Measurements from ENCODE around the gene ZBTB7C. TPM values are rescaled to one million over a fixed set of nuclear protein-coding genes. Genes with fewer than 3 reads are reported as not detected.

The ZBTB7C gene
- polyA plus RNA-seq, 2 of the 4 experiments (the other 2 are of a cell fraction): 0.10 to 0.12 TPM

GRCh38 chr18:48321536-48321935 lies 87.6 kb downstream of the ZBTB7C start:
- ATAC-seq: no peak
- FAIRE-seq: no peak
- Histone ChIP-seq H3K4me1 (peaks cover 9% of the 10 kb centered on the region), H3K4me3 (no peak overlapping the region), H3K27ac (no peak overlapping the region), H3K9me3 (no peaks in the 10 kb centered on the region), H3K4me2 (no peak overlapping the region)
- 82% methylated on average over 4 of the region's 7 CpGs for WGBS (ENCODE audit: missing lambda C conversion rate)
- POLR2A ChIA-PET: no interaction called here
- no peak for DNase-seq (ENCODE audit: low read depth in 1 of 2, low spot score in 1 of 2)
- CTCF ChIA-PET: interaction anchor here (1.0 kb wide), 2 partner anchors 11 to 91 kb away, joined by 3 read pairs; no protein-coding TSS in a partner anchor
- TF ChIP-seq MAZ (IDR thresholded peaks at IDR 0.05; ENCODE audit: borderline replicate concordance, low read depth, low read length): no peak

- ChIA-PET POLR2A (no interaction called here), CTCF (interaction anchor here (0.7 to 1.0 kb wide), 3 partner anchors 12 to 91 kb away, joined by 3 to 7 read pairs (median 3); no protein-coding TSS in a partner anchor)
- peaks cover 9% of the 10 kb centered on the region for H3K4me1 ChIP-seq
- DNase-seq (ENCODE audit: low read depth in 1 of 2, low spot score in 1 of 2) (no peak), FAIRE-seq (no peak), ATAC-seq (no peak)
- no peak overlapping the region for H3K4me3 ChIP-seq
- no peak for TF ChIP-seq HEYL (CRISPR knock-in tag; IDR thresholded peaks at IDR 0.05)
- no peak for TF ChIP-seq HOXB13 (CRISPR knock-in tag; IDR thresholded peaks at IDR 0.05; ENCODE audit: low read depth)
- TF ChIP-seq ESRRA (IDR thresholded peaks at IDR 0.05; ENCODE audit: borderline replicate concordance, low read length): no peak
- no peak for TF ChIP-seq MYC (IDR thresholded peaks at IDR 0.05; ENCODE audit: borderline replicate concordance, low read length)
- TF ChIP-seq, protein P1, sequence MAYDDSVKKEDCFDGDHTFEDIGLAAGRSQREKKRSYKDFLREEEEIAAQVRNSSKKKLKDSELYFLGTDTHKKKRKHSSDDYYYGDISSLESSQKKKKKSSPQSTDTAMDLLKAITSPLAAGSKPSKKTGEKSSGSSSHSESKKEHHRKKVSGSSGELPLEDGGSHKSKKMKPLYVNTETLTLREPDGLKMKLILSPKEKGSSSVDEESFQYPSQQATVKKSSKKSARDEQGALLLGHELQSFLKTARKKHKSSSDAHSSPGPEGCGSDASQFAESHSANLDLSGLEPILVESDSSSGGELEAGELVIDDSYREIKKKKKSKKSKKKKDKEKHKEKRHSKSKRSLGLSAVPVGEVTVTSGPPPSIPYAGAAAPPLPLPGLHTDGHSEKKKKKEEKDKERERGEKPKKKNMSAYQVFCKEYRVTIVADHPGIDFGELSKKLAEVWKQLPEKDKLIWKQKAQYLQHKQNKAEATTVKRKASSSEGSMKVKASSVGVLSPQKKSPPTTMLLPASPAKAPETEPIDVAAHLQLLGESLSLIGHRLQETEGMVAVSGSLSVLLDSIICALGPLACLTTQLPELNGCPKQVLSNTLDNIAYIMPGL (CRISPR knock-in tag; IDR thresholded peaks at IDR 0.05; ENCODE audit: borderline replicate concordance): no peak
- TF ChIP-seq, protein P2, sequence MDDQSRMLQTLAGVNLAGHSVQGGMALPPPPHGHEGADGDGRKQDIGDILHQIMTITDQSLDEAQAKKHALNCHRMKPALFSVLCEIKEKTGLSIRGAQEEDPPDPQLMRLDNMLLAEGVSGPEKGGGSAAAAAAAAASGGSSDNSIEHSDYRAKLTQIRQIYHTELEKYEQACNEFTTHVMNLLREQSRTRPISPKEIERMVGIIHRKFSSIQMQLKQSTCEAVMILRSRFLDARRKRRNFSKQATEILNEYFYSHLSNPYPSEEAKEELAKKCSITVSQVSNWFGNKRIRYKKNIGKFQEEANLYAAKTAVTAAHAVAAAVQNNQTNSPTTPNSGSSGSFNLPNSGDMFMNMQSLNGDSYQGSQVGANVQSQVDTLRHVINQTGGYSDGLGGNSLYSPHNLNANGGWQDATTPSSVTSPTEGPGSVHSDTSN (IDR thresholded peaks at IDR 0.05): no peak
- TF ChIP-seq, protein P3, sequence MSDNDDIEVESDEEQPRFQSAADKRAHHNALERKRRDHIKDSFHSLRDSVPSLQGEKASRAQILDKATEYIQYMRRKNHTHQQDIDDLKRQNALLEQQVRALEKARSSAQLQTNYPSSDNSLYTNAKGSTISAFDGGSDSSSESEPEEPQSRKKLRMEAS (IDR thresholded peaks at IDR 0.05): no peak
- TF ChIP-seq FOSB (CRISPR knock-in tag; IDR thresholded peaks at IDR 0.05): no peak
- no peak for TF ChIP-seq CBX2 (IDR thresholded peaks at IDR 0.05; ENCODE audit: borderline replicate concordance, low read depth)
- TF ChIP-seq NPAS2 (CRISPR knock-in tag; IDR thresholded peaks at IDR 0.05; ENCODE audit: borderline replicate concordance): no peak
- no peak for TF ChIP-seq CHD2 (IDR thresholded peaks at IDR 0.05; ENCODE audit: low read length, partially characterized antibody)
- TF ChIP-seq, protein P4, sequence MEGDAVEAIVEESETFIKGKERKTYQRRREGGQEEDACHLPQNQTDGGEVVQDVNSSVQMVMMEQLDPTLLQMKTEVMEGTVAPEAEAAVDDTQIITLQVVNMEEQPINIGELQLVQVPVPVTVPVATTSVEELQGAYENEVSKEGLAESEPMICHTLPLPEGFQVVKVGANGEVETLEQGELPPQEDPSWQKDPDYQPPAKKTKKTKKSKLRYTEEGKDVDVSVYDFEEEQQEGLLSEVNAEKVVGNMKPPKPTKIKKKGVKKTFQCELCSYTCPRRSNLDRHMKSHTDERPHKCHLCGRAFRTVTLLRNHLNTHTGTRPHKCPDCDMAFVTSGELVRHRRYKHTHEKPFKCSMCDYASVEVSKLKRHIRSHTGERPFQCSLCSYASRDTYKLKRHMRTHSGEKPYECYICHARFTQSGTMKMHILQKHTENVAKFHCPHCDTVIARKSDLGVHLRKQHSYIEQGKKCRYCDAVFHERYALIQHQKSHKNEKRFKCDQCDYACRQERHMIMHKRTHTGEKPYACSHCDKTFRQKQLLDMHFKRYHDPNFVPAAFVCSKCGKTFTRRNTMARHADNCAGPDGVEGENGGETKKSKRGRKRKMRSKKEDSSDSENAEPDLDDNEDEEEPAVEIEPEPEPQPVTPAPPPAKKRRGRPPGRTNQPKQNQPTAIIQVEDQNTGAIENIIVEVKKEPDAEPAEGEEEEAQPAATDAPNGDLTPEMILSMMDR (IDR thresholded peaks at IDR 0.05): no peak
- TF ChIP-seq HOXB5 (CRISPR knock-in tag; IDR thresholded peaks at IDR 0.05): no peak
- TF ChIP-seq EP300 (IDR thresholded peaks at IDR 0.05): no peak
- H3K9me3 ChIP-seq: no peaks in the 10 kb centered on the region
- no peak overlapping the region for H3K27ac ChIP-seq
- no peak overlapping the region for H3K4me2 ChIP-seq
- 40% methylated on average over 1 of the region's 3 CpGs for WGBS (ENCODE audit: missing lambda C conversion rate)
Observed at GRCh38 chr18:48321121-48321520, 88.1 kb downstream of the ZBTB7C start.

GRCh38 chr18:48320639-48320945 lies 88.6 kb downstream of the ZBTB7C start:
- DNase-seq (ENCODE audit: low read depth in 1 of 2, low spot score in 1 of 2): no peak
- ChIA-PET CTCF (interaction anchor here (0.7 to 1.2 kb wide), 3 partner anchors 19 to 90 kb away, joined by 3 to 7 read pairs (median 3); no protein-coding TSS in a partner anchor), POLR2A (no interaction called here)
- 96% methylated on average over 4 of the region's 4 CpGs for WGBS (ENCODE audit: missing lambda C conversion rate)
- Histone ChIP-seq H3K4me1 (peaks cover 9% of the 10 kb centered on the region), H3K27ac (peak overlapping the region in 1 of 2 experiments; percentile 75; a peak in 2 of 6 replicates), H3K4me2 (no peak overlapping the region), H3K4me3 (no peak overlapping the region), H3K9me3 (no peaks in the 10 kb centered on the region)
- no peak for ATAC-seq
- no peak for FAIRE-seq
- TF ChIP-seq ZNF302 (CRISPR knock-in tag; IDR thresholded peaks at IDR 0.05) (no peak), CEBPB (IDR thresholded peaks at IDR 0.05) (no peak)

Data from A549 (cell line).